Body of pancreas (tissue), 4 donors: ENCODE data around the gene NSUN2.

Experiments used
- POLR2A ChIP-seq, 3 donors: fragments of 450-650 bp; IDR thresholded peaks; one replicate each; pipeline ENCODE4 v1.6.1; 2016; ENCODE audit warnings: antibody characterized with exemption in 3 of 3, mild to moderate bottlenecking in 2 of 3
- TF ChIP-seq, protein P1 (sequence below), 7 experiments: fragments of 450-650 bp in 4 of 7; fragments of 200-600 bp in 3 of 7; sonication (generic) in 3 of 7; IDR thresholded peaks; one replicate each; pipeline ENCODE4 v1.5.1; 2016 to 2019; ENCODE audit warnings: antibody characterized with exemption in 7 of 7

DNA sequence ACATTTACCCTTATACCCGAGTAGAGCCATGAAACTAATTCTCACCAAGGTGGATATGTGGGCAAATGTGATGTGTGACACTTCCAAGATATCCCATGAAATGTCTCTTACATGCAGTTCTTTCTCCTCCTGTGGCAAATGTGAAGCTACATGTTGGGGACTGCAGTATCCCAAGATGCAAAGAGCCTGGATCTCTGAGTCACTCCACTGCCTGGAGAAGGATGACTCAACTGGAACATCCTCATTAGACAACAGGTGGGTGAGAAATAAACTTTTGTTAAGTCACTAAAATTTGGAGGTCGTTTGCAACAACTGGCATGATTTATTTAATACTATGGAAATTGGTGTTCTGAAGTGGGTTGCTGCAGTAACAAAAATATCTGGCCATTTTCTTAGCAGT, 43.9 kb upstream of the NSUN2 start:
- TF ChIP-seq, protein P1, sequence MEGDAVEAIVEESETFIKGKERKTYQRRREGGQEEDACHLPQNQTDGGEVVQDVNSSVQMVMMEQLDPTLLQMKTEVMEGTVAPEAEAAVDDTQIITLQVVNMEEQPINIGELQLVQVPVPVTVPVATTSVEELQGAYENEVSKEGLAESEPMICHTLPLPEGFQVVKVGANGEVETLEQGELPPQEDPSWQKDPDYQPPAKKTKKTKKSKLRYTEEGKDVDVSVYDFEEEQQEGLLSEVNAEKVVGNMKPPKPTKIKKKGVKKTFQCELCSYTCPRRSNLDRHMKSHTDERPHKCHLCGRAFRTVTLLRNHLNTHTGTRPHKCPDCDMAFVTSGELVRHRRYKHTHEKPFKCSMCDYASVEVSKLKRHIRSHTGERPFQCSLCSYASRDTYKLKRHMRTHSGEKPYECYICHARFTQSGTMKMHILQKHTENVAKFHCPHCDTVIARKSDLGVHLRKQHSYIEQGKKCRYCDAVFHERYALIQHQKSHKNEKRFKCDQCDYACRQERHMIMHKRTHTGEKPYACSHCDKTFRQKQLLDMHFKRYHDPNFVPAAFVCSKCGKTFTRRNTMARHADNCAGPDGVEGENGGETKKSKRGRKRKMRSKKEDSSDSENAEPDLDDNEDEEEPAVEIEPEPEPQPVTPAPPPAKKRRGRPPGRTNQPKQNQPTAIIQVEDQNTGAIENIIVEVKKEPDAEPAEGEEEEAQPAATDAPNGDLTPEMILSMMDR (IDR thresholded peaks at IDR 0.05): no peak
- TF ChIP-seq POLR2A (IDR thresholded peaks at IDR 0.05): no peak
